HepG2 (cell line): ENCODE results near the gene AHRR. TPM values are rescaled to one million over a fixed set of nuclear protein-coding genes. Genes with fewer than 3 reads are reported as not detected.

Source experiments
- BCL6 ChIP-seq: IDR thresholded peaks from 2 replicates; pipeline ENCODE4 v1.6.1; 2016; ENCODE audit warnings: missing genetic modification reagents, missing compliant biosample characterization
- ETV5 ChIP-seq: IDR thresholded peaks from 2 replicates; pipeline ENCODE4 v1.6.1; 2018; ENCODE audit warnings: missing biosample characterization, missing genetic modification reagents, inconsistent platforms, borderline replicate concordance
- HNF4G ChIP-seq, 2 experiments: sonication (generic) in 1 of 2; formaldehyde crosslinking in 1 of 2; IDR thresholded peaks; 2 replicates each; pipeline versions ENCODE4 v1.4.0 to v1.6.1; 2011 to 2020; ENCODE audit warnings: borderline replicate concordance in 2 of 2, low read depth in 2 of 2, mild to moderate bottlenecking in 2 of 2, low read length in 1 of 2, missing genetic modification reagents in 1 of 2, moderate library complexity in 1 of 2
- MAZ ChIP-seq, 2 experiments: sonication (generic) in 1 of 2; formaldehyde crosslinking in 1 of 2; IDR thresholded peaks; 2 replicates each; pipeline versions ENCODE4 v1.5.0 to v1.6.1; 2012 to 2020; ENCODE audit warnings: low read depth in 2 of 2, mild to moderate bottlenecking in 2 of 2, borderline replicate concordance in 1 of 2, improper control_type of control experiment in 1 of 2, low read length in 1 of 2, missing genetic modification reagents in 1 of 2, moderate library complexity in 1 of 2
- SNRNP70 ChIP-seq: fragments of 200-400 bp; formaldehyde crosslinking; IDR thresholded peaks from 2 replicates; pipeline ENCODE4 v1.6.1; 2017; ENCODE audit warnings: mild to moderate bottlenecking, low read depth, low read length, moderate library complexity
- SRY ChIP-seq: sonication (generic); formaldehyde crosslinking; IDR thresholded peaks from 2 replicates; pipeline ENCODE4 v1.8.0; 2022; ENCODE audit warnings: mild to moderate bottlenecking, missing genetic modification reagents
- YEATS4 ChIP-seq: sonication (generic); formaldehyde crosslinking; IDR thresholded peaks from 2 replicates; pipeline ENCODE4 v1.4.0; 2020; ENCODE audit warnings: missing genetic modification reagents, borderline replicate concordance
- ZBTB37 ChIP-seq: sonication (generic); formaldehyde crosslinking; IDR thresholded peaks from 2 replicates; pipeline ENCODE4 v1.4.0; 2020; ENCODE audit warnings: mild to moderate bottlenecking, missing genetic modification reagents
- ZBTB8A ChIP-seq: sonication (generic); formaldehyde crosslinking; IDR thresholded peaks from 2 replicates; pipeline ENCODE4 v1.4.0; 2020; ENCODE audit warnings: mild to moderate bottlenecking, low read depth, missing genetic modification reagents, borderline replicate concordance
- ZNF263 ChIP-seq: sonication (generic); formaldehyde crosslinking; IDR thresholded peaks from 2 replicates; pipeline ENCODE4 v1.4.0; 2020; ENCODE audit warnings: missing genetic modification reagents
- ZNF503 ChIP-seq: sonication (generic); formaldehyde crosslinking; IDR thresholded peaks from 2 replicates; pipeline ENCODE4 v1.4.0; 2020; ENCODE audit warnings: missing genetic modification reagents
- ZNF598 ChIP-seq: sonication (generic); formaldehyde crosslinking; IDR thresholded peaks from 2 replicates; pipeline ENCODE4 v1.5.1; 2020; ENCODE audit warnings: mild to moderate bottlenecking, missing genetic modification reagents, borderline replicate concordance
- ZNF691 ChIP-seq: sonication (generic); formaldehyde crosslinking; IDR thresholded peaks from 2 replicates; pipeline ENCODE4 v1.4.0; 2020; ENCODE audit warnings: missing genetic modification reagents, low read depth, mild to moderate bottlenecking, borderline replicate concordance
- polyA plus RNA-seq, 8 experiments: library from polyadenylated mRNA; depleted of rRNA in 3 of 8; stranded (reverse) in 7 of 8; unstranded in 1 of 8; fragments of >200 nt; fragmentation: Illumina TruSeq in 4 of 8; extraction: Trizol in 4 of 8; gene quantifications; 2 replicates each; pipeline versions ENCODE4 v1.2.1 to v1.2.3, GENCODE V29; 2011 to 2016; ENCODE audit warnings: low read depth in 4 of 8, missing spikeins in 1 of 8, mixed read lengths in 1 of 8; ENCODE audit not compliant: insufficient read depth in 1 of 8
- total RNA-seq, 5 experiments: library from RNA; depleted of rRNA; stranded (reverse); fragments of >200 nt; fragmentation: Illumina TruSeq; extraction: Trizol; gene quantifications; 2 replicates each; pipeline ENCODE4 v1.2.3, GENCODE V29; 2016; ENCODE audit warnings: low read depth in 1 of 5
- TF ChIP-seq, protein P1 (sequence below): sonication (generic); formaldehyde crosslinking; IDR thresholded peaks from 2 replicates; pipeline ENCODE4 v1.4.0; 2020; ENCODE audit warnings: low read depth, mild to moderate bottlenecking, missing genetic modification reagents
- TF ChIP-seq, protein P2 (sequence below): IDR thresholded peaks from 2 replicates; pipeline ENCODE4 v1.6.1; 2016
- TF ChIP-seq, protein P3 (sequence below): sonication (generic); formaldehyde crosslinking; IDR thresholded peaks from 2 replicates; pipeline ENCODE4 v1.5.1; 2020; ENCODE audit warnings: missing genetic modification reagents, mild to moderate bottlenecking, borderline replicate concordance

The AHRR gene
- total and polyA plus RNA-seq, 2 of the 13 experiments (the other 11 are each of a cell fraction or from before 2014, with no cell fraction given): 0.28 to 0.35 TPM

- TF ChIP-seq ZNF691 (CRISPR knock-in tag) (no peak), SNRNP70 (no peak), BCL6 (CRISPR knock-in tag) (no peak), ZNF503 (CRISPR knock-in tag) (no peak), MAZ (IDR thresholded peaks at IDR 0.05; ENCODE audit: borderline replicate concordance, low read depth, low read length) (no peak), MAZ (CRISPR knock-in tag; IDR thresholded peaks at IDR 0.05; ENCODE audit: low read depth) (no peak), ZNF598 (CRISPR knock-in tag) (0 out of 2 replicates have a peak, but pooled peaks have one; percentile 65), YEATS4 (no peak), ETV5 (CRISPR knock-in tag) (no peak), ZBTB8A (no peak), SRY (CRISPR knock-in tag) (no peak), ZNF263 (no peak), HNF4G (IDR thresholded peaks at IDR 0.05; ENCODE audit: borderline replicate concordance, low read depth, low read length) (peak; percentile 46), HNF4G (CRISPR knock-in tag; IDR thresholded peaks at IDR 0.05; ENCODE audit: borderline replicate concordance, low read depth) (no peak), ZBTB37 (no peak)
- TF ChIP-seq, protein P1, sequence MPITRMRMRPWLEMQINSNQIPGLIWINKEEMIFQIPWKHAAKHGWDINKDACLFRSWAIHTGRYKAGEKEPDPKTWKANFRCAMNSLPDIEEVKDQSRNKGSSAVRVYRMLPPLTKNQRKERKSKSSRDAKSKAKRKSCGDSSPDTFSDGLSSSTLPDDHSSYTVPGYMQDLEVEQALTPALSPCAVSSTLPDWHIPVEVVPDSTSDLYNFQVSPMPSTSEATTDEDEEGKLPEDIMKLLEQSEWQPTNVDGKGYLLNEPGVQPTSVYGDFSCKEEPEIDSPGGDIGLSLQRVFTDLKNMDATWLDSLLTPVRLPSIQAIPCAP: no peak
- TF ChIP-seq, protein P2, sequence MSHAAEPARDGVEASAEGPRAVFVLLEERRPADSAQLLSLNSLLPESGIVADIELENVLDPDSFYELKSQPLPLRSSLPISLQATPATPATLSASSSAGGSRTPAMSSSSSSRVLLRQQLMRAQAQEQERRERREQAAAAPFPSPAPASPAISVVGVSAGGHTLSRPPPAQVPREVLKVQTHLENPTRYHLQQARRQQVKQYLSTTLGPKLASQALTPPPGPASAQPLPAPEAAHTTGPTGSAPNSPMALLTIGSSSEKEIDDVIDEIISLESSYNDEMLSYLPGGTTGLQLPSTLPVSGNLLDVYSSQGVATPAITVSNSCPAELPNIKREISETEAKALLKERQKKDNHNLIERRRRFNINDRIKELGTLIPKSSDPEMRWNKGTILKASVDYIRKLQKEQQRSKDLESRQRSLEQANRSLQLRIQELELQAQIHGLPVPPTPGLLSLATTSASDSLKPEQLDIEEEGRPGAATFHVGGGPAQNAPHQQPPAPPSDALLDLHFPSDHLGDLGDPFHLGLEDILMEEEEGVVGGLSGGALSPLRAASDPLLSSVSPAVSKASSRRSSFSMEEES (CRISPR knock-in tag): no peak
- TF ChIP-seq, protein P3, sequence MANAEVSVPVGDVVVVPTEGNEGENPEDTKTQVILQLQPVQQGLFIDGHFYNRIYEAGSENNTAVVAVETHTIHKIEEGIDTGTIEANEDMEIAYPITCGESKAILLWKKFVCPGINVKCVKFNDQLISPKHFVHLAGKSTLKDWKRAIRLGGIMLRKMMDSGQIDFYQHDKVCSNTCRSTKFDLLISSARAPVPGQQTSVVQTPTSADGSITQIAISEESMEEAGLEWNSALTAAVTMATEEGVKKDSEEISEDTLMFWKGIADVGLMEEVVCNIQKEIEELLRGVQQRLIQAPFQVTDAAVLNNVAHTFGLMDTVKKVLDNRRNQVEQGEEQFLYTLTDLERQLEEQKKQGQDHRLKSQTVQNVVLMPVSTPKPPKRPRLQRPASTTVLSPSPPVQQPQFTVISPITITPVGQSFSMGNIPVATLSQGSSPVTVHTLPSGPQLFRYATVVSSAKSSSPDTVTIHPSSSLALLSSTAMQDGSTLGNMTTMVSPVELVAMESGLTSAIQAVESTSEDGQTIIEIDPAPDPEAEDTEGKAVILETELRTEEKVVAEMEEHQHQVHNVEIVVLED (CRISPR knock-in tag): no peak
Measured at GRCh38 chr5:431001-431710, 109.6 kb downstream of the AHRR start (continued).
